D721Med (cell line): Measurements from ENCODE around the gene PLCB3.

Experiments used
- DNase-seq: peaks from one replicate; pipeline ENCODE4 v3.0.0; 2011; ENCODE audit warnings: low spot score; ENCODE audit not compliant: insufficient read length
- FAIRE-seq: peaks from 2 replicates; lab custom pipeline; 2011; peaks lifted over from hg19 to GRCh38; lab: Jason Lieb, UNC
- TF ChIP-seq, protein P1 (sequence below): IDR thresholded peaks from 2 replicates; pipeline ENCODE4 v1.5.1; 2012; ENCODE audit warnings: mild to moderate bottlenecking, control low read depth; ENCODE audit not compliant: insufficient read depth; ENCODE audit errors: missing control alignments

The PLCB3 gene

DNA sequence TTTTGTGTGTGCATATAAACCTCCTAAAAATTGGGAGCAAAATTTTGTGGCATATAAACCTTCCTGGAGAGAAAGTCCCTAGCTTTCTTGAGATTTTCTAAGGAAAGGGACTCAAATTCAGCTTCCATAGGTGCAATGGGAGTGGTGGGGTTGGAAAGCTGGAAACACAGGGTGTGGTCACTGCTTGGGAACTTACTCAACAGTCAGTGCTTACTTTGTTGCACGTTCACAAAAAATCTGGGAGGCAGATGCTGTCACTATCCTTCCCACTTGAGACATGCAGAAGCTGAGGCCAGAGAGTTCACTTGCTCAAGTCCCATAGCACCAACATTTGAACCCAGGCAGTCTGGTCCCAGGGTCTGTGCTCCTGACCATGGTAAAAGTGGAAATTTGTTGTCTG is 44.9 kb downstream of the PLCB3 start:
- DNase-seq = no peak
- TF ChIP-seq, protein P1, sequence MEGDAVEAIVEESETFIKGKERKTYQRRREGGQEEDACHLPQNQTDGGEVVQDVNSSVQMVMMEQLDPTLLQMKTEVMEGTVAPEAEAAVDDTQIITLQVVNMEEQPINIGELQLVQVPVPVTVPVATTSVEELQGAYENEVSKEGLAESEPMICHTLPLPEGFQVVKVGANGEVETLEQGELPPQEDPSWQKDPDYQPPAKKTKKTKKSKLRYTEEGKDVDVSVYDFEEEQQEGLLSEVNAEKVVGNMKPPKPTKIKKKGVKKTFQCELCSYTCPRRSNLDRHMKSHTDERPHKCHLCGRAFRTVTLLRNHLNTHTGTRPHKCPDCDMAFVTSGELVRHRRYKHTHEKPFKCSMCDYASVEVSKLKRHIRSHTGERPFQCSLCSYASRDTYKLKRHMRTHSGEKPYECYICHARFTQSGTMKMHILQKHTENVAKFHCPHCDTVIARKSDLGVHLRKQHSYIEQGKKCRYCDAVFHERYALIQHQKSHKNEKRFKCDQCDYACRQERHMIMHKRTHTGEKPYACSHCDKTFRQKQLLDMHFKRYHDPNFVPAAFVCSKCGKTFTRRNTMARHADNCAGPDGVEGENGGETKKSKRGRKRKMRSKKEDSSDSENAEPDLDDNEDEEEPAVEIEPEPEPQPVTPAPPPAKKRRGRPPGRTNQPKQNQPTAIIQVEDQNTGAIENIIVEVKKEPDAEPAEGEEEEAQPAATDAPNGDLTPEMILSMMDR = no peak
- no peak for FAIRE-seq

DNA sequence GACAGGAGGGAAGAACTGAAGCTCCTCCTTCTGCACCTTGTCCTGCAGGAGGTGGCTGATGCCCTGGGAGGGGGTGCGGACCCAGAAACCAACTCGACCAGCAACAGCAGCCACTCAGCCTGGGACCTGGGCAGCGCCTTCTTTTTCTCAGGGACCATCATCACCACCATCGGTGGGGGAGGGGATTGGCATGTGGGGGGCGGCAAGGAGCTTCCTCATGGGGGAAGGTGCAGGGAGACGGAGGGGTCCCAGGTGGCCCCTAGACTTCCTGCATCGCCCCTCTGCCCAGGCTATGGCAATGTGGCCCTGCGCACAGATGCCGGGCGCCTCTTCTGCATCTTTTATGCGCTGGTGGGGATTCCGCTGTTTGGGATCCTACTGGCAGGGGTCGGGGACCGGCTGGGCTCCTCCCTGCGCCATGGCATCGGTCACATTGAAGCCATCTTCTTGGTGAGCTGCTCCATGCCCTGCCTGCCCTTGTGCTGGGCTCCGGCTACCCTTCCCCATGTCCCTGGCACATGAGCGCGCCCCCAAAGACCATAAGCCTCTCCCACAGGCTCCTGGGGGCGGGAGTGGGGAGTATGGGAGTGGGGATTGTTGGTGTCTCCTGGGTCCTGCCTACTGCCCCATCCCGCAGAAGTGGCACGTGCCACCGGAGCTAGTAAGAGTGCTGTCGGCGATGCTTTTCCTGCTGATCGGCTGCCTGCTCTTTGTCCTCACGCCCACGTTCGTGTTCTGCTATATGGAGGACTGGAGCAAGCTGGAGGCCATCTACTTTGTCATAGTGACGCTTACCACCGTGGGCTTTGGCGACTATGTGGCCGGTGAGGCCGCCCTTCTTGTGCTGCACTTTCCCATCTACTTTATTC is 45.7 kb downstream of the PLCB3 start:
- DNase-seq = no peak
- TF ChIP-seq, protein P1 = no peak
- FAIRE-seq = no peak

DNA sequence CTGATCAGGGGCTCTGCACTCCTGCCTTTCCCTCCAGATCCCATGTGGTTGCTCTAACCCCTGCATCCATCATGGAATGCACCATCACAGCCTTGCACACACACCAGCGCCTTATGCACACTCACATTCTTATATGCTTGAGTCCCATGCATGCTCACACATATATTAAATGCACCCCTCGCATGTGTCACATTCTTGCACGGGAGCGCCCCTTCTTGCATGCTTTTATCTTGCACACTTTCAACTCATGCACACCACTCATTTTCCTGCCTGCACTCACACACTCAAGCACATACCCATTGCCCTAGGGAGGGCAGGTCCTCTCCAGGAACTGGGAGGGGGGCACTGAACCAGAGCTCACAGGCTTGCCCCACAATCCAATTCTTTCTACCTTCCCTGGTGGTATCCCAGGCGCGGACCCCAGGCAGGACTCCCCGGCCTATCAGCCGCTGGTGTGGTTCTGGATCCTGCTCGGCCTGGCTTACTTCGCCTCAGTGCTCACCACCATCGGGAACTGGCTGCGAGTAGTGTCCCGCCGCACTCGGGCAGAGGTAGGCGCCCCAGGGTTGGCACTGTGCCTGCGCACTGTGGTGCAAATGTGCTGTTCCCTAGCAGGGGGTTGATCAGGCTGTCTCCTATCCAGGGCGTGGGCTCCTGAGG is 46.5 kb downstream of the PLCB3 start:
- TF ChIP-seq, protein P1 = no peak

DNA sequence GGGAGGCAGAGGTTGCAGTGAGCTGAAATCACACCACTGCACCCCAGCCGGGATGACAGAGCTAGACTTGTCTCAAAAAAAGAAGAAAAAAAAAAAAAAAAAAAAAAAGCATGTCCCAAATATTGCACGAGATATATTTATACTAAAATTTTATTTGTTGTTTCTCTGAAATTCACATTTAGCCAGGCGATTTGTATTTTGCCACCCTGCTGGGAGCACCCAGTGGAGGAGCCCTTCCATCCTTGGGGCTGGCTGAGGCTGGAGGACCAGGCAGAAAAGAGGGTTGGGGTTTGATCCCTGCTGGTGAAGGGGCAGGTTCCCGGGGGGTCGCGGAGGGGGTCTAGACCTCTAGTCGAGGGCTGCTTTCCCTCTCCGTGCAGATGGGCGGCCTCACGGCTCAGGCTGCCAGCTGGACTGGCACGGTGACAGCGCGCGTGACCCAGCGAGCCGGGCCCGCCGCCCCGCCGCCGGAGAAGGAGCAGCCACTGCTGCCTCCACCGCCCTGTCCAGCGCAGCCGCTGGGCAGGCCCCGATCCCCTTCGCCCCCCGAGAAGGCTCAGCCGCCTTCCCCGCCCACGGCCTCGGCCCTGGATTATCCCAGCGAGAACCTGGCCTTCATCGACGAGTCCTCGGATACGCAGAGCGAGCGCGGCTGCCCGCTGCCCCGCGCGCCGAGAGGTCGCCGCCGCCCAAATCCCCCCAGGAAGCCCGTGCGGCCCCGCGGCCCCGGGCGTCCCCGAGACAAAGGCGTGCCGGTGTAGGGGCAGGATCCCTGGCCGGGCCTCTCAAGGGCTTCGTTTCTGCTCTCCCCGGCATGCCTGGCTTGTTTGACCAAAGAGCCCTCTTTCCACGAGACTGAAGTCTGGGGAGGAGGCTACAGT is 47.9 kb downstream of the PLCB3 start:
- DNase-seq (no peak), FAIRE-seq (no peak)
- TF ChIP-seq, protein P1 = no peak

More for the DNA sequence above, 46.5 kb downstream of the PLCB3 start:
- DNase-seq (no peak), FAIRE-seq (no peak)

DNA sequence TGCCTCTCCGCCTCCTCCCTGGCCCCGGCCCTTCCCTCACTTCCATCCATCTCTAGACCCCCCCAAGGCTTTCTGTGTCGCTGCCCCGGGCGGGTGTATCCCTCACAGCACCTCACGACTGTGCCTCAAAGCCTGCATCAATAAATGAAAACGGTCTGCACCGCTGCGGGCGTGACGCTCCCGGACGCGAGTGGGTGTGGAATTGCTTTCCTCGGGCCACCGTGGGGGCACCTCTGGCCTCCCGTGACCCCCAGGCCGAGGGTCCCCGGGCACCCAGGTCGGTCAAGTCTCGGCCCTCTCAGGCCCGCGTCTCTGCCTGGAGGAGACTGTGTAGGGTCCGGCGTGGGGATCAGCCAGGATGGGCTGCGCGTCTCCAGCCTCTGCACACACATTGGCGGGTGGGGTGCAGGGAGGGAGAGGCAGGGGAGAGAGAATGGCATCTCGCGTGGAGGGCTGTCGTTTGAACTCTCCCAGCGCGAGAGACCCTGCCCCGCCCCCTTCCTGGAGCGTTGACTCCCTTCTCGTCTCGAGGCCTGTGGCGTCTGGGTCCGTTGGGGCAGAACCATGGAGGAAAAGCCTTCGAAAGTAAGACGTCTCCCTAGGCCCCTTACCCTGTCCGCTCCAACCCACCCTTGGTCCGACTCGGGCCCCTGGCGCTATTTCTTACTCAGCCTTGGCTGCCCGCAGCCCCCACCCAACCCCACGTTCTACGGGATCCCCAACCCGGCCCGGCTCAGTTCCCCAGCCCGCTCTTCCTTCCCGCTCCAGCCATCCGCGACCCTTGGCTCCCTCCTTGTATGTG is 48.7 kb downstream of the PLCB3 start, which contains the start of gene CATSPERZ:
TSS of gene CATSPERZ (plus strand) at position 512 of the 802 bp plus-strand sequence. CDS start at position 565, 53 bp downstream.
- no peak for FAIRE-seq

More for the DNA sequence above, 48.7 kb downstream of the PLCB3 start, which contains the start of gene CATSPERZ:
- DNase-seq = no peak
- TF ChIP-seq, protein P1 = no peak
